ENCODE results near the gene FFAR1.

GRCh38 chr19:35368378-35368777 lies 20.7 kb downstream of the FFAR1 start:
- TF ChIP-seq, protein P1, sequence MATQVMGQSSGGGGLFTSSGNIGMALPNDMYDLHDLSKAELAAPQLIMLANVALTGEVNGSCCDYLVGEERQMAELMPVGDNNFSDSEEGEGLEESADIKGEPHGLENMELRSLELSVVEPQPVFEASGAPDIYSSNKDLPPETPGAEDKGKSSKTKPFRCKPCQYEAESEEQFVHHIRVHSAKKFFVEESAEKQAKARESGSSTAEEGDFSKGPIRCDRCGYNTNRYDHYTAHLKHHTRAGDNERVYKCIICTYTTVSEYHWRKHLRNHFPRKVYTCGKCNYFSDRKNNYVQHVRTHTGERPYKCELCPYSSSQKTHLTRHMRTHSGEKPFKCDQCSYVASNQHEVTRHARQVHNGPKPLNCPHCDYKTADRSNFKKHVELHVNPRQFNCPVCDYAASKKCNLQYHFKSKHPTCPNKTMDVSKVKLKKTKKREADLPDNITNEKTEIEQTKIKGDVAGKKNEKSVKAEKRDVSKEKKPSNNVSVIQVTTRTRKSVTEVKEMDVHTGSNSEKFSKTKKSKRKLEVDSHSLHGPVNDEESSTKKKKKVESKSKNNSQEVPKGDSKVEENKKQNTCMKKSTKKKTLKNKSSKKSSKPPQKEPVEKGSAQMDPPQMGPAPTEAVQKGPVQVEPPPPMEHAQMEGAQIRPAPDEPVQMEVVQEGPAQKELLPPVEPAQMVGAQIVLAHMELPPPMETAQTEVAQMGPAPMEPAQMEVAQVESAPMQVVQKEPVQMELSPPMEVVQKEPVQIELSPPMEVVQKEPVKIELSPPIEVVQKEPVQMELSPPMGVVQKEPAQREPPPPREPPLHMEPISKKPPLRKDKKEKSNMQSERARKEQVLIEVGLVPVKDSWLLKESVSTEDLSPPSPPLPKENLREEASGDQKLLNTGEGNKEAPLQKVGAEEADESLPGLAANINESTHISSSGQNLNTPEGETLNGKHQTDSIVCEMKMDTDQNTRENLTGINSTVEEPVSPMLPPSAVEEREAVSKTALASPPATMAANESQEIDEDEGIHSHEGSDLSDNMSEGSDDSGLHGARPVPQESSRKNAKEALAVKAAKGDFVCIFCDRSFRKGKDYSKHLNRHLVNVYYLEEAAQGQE (IDR thresholded peaks at IDR 0.05; ENCODE audit: low read depth): no peak
- no peak for TF ChIP-seq CEBPB (IDR thresholded peaks at IDR 0.05)
- TF ChIP-seq EP300 (IDR thresholded peaks at IDR 0.05; ENCODE audit: borderline replicate concordance): no peak
- TF ChIP-seq RAD21 (IDR thresholded peaks at IDR 0.05; ENCODE audit: low read depth): no peak
- no peak for TF ChIP-seq EGR1 (IDR thresholded peaks at IDR 0.05)

Measured in Ishikawa (cell line).